NCI-H128 (cell line): ENCODE data around the gene ADAMTSL1.

Experiments used
- DNase-seq: peaks from one replicate; lab custom pipeline; 2025; ENCODE audit not compliant: unreplicated experiment; lab: John Stamatoyannopoulos, UW

ADAMTSL1 gene

GRCh38 chr9:18548456-18548855 is 74.5 kb downstream of the ADAMTSL1 start:
- DNase-seq = no peak

- DNase-seq = no peak
Observed at GRCh38 chr9:18549772-18550171, 75.8 kb downstream of the ADAMTSL1 start.

- DNase-seq = no peak
Observed at GRCh38 chr9:18550286-18550685, 76.3 kb downstream of the ADAMTSL1 start.

GRCh38 chr9:18554244-18554643 is 80.3 kb downstream of the ADAMTSL1 start:
- DNase-seq = no peak

GRCh38 chr9:18555105-18555883 is 81.3 kb downstream of the ADAMTSL1 start:
- DNase-seq = no peak

GRCh38 chr9:18564018-18564880 is 90.3 kb downstream of the ADAMTSL1 start:
- DNase-seq = no peak

GRCh38 chr9:18566121-18566520 is 92.2 kb downstream of the ADAMTSL1 start:
- DNase-seq = no peak

GRCh38 chr9:18568973-18569372 is 95.0 kb downstream of the ADAMTSL1 start:
- no peak for DNase-seq

GRCh38 chr9:18569941-18570630 is 96.1 kb downstream of the ADAMTSL1 start:
- DNase-seq = no peak

GRCh38 chr9:18573021-18573556 is 99.1 kb downstream of the ADAMTSL1 start:
- DNase-seq = no peak

- DNase-seq = no peak
Observed at GRCh38 chr9:18575686-18576085, 101.7 kb downstream of the ADAMTSL1 start.

- no peak for DNase-seq
Observed at GRCh38 chr9:18579536-18579935, 105.6 kb downstream of the ADAMTSL1 start.

GRCh38 chr9:18580151-18580550 is 106.2 kb downstream of the ADAMTSL1 start:
- DNase-seq = no peak

- DNase-seq = no peak
Observed at GRCh38 chr9:18585996-18586395, 112.0 kb downstream of the ADAMTSL1 start.

- no peak for DNase-seq
Observed at GRCh38 chr9:18588002-18588401, 114.0 kb downstream of the ADAMTSL1 start.

GRCh38 chr9:18591261-18591660 is 117.3 kb downstream of the ADAMTSL1 start:
- no peak for DNase-seq

- DNase-seq = no peak
Observed at GRCh38 chr9:18594837-18595236, 120.9 kb downstream of the ADAMTSL1 start.

- DNase-seq = no peak
Observed at GRCh38 chr9:18595597-18595996, 121.6 kb downstream of the ADAMTSL1 start.

GRCh38 chr9:18596920-18597319 is 123.0 kb downstream of the ADAMTSL1 start:
- DNase-seq = no peak

GRCh38 chr9:18598969-18599368 is 125.0 kb downstream of the ADAMTSL1 start:
- DNase-seq = no peak

GRCh38 chr9:18601026-18601425 is 127.1 kb downstream of the ADAMTSL1 start:
- no peak for DNase-seq
